ENCODE data around the gene ARRB1.

ARRB1 gene

GRCh38 chr11:75342231-75342918 lies 9.1 kb downstream of the ARRB1 start:
- TF ChIP-seq CTCF (IDR thresholded peaks at IDR 0.05; ENCODE audit: low read depth, low read length), result no peak
- DNase-seq, result no peak
- Histone ChIP-seq H3K27me3 (ENCODE audit: insufficient read depth, low read depth, severe bottlenecking) (no peaks in the 10 kb centered on the region), H3K9me3 (ENCODE audit: severe bottlenecking) (no peaks in the 10 kb centered on the region), H3K36me3 (peaks cover 3% of the 10 kb centered on the region), H3K27ac (peak overlapping the region; percentile 68), H3K4me3 (ENCODE audit: low read depth, low read length) (no peak overlapping the region)

DNA sequence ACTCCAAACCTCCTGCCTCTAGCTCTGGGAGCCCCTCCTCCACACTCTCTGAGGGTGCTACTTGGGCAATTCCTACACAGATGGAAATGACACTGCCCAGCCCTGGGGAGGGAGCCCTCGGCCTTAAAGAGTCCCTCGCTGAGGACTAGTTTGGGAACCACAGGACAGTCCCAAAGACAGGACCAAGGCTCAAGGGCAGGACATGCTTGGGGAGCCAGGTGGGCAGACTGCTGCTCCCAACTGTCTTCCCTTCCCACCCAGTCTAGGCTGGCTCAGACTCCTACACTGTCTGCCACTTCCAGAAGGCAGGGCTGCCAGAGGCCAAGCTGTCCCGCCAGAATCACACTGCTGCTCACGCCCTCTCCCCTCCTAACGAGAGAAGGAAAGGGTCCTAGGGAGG lies 9.8 kb downstream of the ARRB1 start:
- no peak for TF ChIP-seq CTCF (IDR thresholded peaks at IDR 0.05; ENCODE audit: low read depth, low read length)
- Histone ChIP-seq H3K27ac (no peak overlapping the region), H3K36me3 (no peaks in the 10 kb centered on the region; the same call in none of the 2 replicates), H3K4me3 (ENCODE audit: low read depth, low read length) (no peak overlapping the region), H3K27me3 (ENCODE audit: insufficient read depth, low read depth, severe bottlenecking) (no peaks in the 10 kb centered on the region), H3K9me3 (ENCODE audit: severe bottlenecking) (no peaks in the 10 kb centered on the region)
- DNase-seq, result no peak

DNA sequence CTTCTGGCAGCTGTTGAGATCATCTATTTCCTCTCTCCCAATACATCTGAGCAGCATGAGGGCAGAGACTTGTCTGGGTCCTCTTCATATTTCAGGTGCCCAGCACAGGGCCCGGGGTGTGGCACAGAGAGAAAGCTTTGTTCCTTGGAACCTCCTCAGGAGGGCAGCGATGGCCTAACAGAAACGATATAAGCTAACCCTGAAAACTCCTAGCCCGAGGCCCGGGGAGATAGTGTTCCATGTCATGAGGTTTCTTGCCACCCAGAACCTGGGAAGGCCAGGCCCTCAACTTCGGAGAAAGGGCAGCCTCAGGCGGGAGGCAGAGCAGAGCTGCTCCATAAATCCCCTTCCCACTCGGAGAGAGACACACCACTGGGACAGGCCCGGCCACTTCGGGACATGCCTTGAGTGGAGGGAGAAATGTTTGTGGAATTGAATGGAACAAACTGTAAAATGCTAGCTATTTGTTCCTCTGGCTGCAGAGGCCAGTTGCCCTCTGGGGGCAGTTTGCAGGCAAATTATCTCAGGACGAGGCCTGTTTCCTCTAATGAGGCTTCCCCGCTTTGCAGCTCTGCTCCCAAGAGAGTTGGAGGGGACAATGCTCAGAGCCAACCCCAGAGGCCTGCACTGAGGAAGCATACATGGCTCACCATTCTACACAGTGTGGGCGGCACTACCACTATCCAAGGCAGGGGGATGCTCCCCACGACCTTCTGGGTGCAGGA lies 11.6 kb downstream of the ARRB1 start:
- no peak for DNase-seq
- Histone ChIP-seq H3K9me3 (ENCODE audit: severe bottlenecking) (no peaks in the 10 kb centered on the region), H3K36me3 (no peaks in the 10 kb centered on the region; the same call in none of the 2 replicates), H3K4me3 (ENCODE audit: low read depth, low read length) (no peak overlapping the region), H3K27ac (no peak overlapping the region; the same call in 1 of the 2 replicates), H3K27me3 (ENCODE audit: insufficient read depth, low read depth, severe bottlenecking) (no peaks in the 10 kb centered on the region)
- peak; percentile 25; the same call in 1 of the 2 replicates for TF ChIP-seq CTCF (IDR thresholded peaks at IDR 0.05; ENCODE audit: low read depth, low read length)

DNA sequence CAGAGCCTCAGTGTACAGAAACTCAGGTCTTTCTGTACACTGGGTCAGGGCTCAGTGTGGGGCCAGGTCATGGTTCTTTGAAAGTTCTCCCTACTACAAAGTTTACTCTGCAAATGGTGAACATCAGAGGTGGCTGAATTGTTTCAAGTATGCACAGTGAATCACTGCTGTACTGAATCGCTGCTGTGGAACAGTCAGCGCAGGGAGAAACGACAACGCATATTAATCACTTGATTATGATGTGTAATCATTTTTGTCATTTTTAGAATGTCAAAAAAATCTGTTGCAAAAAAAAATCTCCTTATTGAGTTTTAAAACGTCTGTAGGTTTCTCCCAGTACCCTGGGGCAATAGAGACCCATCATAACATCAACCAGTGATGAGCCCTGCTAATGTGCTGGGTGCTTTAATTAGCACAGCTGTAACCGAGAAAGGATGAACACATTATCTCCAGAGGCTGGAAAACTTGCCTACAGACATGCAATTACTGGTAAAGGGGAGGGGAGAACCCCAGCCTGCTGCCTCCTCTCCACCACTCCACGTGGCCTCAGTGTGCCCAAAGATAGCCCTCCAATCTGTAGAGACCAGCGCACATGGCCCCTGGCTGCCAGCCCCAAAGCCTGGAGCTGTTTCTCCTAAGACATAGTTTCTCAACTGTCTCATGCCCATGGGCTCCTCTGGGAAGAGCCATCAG lies 12.8 kb downstream of the ARRB1 start:
- no peak for TF ChIP-seq CTCF (IDR thresholded peaks at IDR 0.05; ENCODE audit: low read depth, low read length)
- no peak for DNase-seq
- H3K36me3 ChIP-seq, result no peaks in the 10 kb centered on the region; the same call in none of the 2 replicates

GRCh38 chr11:75337195-75337654 lies 14.2 kb downstream of the ARRB1 start:
- no peaks in the 10 kb centered on the region for H3K9me3 ChIP-seq (ENCODE audit: severe bottlenecking)
- DNase-seq, result no peak

More for the DNA sequence above, 12.8 kb downstream of the ARRB1 start:
- H3K27me3 ChIP-seq (ENCODE audit: insufficient read depth, low read depth, severe bottlenecking), result no peaks in the 10 kb centered on the region
- H3K9me3 ChIP-seq (ENCODE audit: severe bottlenecking), result no peaks in the 10 kb centered on the region
- no peak overlapping the region for H3K4me3 ChIP-seq (ENCODE audit: low read depth, low read length)
- H3K27ac ChIP-seq, result no peak overlapping the region

More at GRCh38 chr11:75337195-75337654, 14.2 kb downstream of the ARRB1 start:
- Histone ChIP-seq H3K27ac (no peak overlapping the region), H3K4me3 (ENCODE audit: low read depth, low read length) (no peak overlapping the region), H3K36me3 (no peaks in the 10 kb centered on the region; the same call in 1 of the 2 replicates), H3K27me3 (ENCODE audit: insufficient read depth, low read depth, severe bottlenecking) (no peaks in the 10 kb centered on the region)
- TF ChIP-seq CTCF (IDR thresholded peaks at IDR 0.05; ENCODE audit: low read depth, low read length), result no peak

Measured in WERI-Rb-1 (cell line).